Subcutaneous adipose tissue (tissue), 4 donors: ENCODE data around the gene SGTA. TPM values are rescaled to one million over a fixed set of nuclear protein-coding genes. Genes with fewer than 3 reads are reported as not detected.

Experiments used
- CTCF ChIP-seq: fragments of 450-650 bp; IDR thresholded peaks from one replicate; pipeline ENCODE4 v1.5.1; 2016; ENCODE audit warnings: low read depth, mild to moderate bottlenecking, control low read depth, antibody characterized with exemption, moderate library complexity
- total RNA-seq, 4 donors: library from RNA; depleted of rRNA; stranded (reverse); fragments of >200 nt; gene quantifications; one replicate each; pipeline ENCODE4 v1.1.0, GENCODE V29; 2016

SGTA gene
- total RNA-seq, 4 donors from 2014 or later, result 14.8 to 43.1 (median 24.2) TPM

DNA sequence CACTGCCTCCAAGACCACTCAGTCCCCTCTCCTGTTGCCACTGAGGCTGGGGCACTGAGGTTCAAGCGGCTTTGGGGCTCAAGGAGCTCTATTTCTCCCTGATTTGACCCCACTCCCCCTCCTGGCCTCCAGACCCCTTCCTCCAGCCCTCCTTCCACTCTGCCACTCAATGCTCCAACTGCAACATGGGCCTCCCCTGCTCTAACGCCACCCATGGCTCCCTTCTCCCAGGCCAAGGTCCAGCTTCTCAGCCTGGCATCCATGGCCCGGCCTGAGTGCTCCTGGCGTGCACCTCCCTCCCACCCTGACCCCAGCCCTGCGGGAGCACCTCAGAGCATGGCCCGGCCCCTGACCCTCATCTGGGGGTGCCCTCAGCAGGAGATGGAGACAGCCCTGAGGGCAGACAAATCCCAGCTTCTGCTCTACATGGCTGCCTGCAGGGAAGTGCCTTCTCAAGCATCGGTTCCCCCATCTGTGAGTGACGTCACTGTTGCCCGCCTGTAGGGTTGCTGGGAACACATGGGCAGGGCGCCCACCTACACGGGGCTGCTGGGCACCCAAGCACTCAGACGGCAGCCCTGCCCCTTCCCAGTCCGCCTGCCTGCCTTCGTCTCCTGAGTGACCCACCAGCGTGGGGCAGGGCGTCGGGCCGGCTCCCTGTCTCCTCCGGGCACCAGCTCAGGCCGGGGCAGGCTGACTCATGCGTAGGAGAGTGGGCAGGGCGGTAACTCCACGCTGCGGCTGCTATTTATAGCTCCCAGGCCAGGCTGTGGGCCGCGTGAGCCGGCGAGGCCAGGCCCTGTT is 60.3 kb downstream of the SGTA start:
- TF ChIP-seq CTCF, result no peak

DNA sequence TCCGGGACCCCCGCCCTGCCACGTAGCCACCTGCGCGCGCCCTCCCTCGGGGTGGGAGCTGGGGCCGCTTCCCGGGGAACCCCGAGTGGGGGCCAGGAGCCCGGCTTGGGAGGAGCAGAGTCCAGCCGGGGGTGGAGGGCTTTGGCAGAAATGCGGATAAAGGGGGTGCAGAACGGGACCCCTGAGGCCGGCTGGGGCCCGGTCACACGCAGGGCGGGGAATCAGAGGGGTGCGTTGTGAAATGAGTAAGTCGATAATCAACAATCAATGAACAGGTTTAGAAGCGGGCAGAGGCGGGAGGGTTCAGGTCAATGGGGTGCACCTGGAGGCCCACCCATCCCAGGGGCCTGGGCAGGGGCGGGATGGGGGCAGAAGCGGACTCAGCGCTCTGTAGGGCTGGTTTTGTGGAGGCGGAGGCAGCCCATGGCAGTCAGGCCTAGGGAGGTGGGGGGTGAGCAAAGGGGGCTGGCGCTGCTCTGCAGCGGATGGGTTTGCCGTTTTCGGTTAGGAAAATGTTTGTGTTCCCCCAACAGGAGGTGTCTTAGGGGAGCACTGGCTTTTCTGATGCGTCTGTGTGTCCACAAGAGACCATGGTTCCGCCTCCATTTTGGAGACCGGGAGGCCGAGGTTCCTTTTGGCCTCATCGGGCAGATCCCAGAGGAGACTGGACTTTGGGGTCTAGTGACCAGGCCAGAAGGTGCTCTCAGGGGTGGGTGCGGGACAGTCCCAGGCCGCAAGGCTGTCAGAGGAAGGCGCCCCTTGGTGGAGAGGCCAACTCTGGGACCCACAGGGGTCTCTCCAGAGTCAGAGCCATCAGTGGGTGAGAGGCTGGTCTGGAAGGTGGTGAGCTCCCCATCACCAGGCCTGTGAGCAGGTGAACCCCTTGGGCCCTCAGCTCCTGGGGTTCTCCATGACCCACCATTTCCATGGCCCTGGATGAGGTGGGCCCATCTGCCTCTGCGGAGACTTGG is 61.2 kb downstream of the SGTA start:
- no peak for TF ChIP-seq CTCF

GRCh38 chr19:2720777-2721569 is 62.1 kb downstream of the SGTA start, which contains the start of gene DIRAS1:
DIRAS1 (minus strand) TSS chr19:2721372; CDS start chr19:2717806, 3,566 bp downstream.
- no peak for TF ChIP-seq CTCF

DNA sequence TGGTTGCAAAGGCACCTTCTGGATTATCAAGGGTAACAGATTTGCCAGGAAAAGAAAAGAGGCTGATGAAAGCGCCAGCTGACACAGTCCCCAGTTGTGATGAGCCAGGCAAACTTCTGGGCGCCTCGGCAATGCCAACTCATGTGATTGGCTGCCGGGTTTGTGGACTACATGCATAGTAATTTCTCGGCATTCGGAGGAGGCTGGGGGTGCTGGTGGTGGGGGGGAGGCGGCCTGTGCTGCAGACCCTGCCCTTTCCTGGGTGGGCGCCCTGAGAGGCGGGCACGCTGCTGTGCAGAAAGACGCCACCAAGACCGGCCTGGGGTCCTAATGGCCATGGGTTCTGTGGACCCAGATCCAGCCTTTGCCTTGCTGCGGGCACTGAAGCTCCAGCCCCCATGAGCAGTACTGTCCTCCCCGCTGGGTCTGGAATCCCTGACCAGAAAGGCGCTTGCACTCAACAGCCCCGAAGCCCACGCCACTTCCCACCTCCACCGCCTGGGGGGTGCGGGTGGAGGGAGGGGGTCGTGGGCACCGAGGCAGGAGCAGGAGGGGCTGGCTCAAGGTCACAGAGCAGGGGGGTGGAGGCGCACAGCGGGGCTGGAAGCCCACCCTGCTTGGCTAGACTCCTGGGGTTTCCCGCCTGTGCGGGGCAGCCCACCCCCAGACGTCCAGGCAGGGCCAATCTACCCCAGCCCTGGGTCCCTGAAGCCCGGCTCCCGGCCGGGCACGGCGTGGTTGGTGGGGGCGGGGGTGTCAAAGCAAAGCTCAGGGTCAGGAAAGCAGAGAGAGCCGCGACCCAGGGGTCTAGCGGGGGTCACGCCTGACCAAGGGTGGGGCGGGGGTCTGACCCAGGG is 62.9 kb downstream of the SGTA start:
- no peak for TF ChIP-seq CTCF

DNA sequence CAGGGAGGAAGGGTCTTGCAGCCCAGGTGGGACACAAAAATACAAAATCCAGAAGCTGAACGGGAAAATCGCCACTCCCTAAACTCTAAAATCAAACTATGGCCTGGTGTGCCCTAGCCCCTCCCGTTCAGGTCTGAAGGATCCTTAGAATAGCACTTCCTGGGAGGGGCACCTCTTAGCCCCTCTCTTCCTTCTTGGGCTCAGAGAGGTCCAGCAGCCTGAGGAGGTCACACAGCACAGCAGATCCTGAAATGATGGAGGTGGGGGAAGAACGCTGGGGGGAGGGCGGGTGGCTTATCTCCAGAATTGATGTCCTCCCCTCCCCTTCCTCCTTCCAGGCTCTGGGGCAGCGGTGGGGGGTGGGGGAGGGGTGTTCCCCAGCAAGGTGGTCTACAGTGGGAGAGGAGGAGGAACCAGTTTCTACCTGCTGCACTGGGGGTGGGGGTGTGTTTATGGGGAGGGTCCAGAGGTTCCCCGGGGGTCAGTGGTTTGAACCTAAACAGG is 63.8 kb downstream of the SGTA start:
- TF ChIP-seq CTCF, result no peak
